Neuronal stem cell (in vitro differentiated cells): ENCODE data around the gene ADGRL3.

Experiments
- DNase-seq: peaks from one replicate; pipeline ENCODE4 v3.0.0-alpha.2; 2013; ENCODE audit warnings: low spot score
- H2AFZ ChIP-seq: one replicate; pipeline ENCODE4 v1.6.1; 2013; ENCODE audit warnings: mild to moderate bottlenecking, low read length, inconsistent platforms
- H2AK5ac ChIP-seq: 2 replicates; pipeline ENCODE4 v1.6.1; 2013; ENCODE audit warnings: low read depth, mild to moderate bottlenecking, inconsistent platforms, low read length, moderate library complexity, mixed read lengths
- H2BK120ac ChIP-seq: 2 replicates; pipeline ENCODE4 v1.6.1; 2013; ENCODE audit warnings: low read depth, mild to moderate bottlenecking, inconsistent platforms, low read length, moderate library complexity, mixed read lengths
- H2BK12ac ChIP-seq: one replicate; pipeline ENCODE4 v1.6.1; 2013; ENCODE audit warnings: low read length, inconsistent platforms
- H2BK15ac ChIP-seq: 2 replicates; pipeline ENCODE4 v1.6.1; 2013; ENCODE audit warnings: mild to moderate bottlenecking, low read length, inconsistent platforms, mixed read lengths
- H2BK5ac ChIP-seq: one replicate; pipeline ENCODE4 v1.6.1; 2013; ENCODE audit warnings: inconsistent platforms, mild to moderate bottlenecking, low read length, moderate library complexity
- H3K14ac ChIP-seq: one replicate; pipeline ENCODE4 v1.6.1; 2013; ENCODE audit warnings: low read length, inconsistent platforms
- H3K18ac ChIP-seq: 2 replicates; pipeline ENCODE4 v1.6.1; 2013; ENCODE audit warnings: low read length, inconsistent platforms
- H3K23ac ChIP-seq: 2 replicates; pipeline ENCODE4 v1.6.1; 2013; ENCODE audit warnings: low read depth, mild to moderate bottlenecking, mixed read lengths, low read length, inconsistent platforms; ENCODE audit not compliant: poor library complexity
- H3K27ac ChIP-seq: replicated peaks from 3 replicates; pipeline ENCODE4 v1.5.1; 2013; ENCODE audit warnings: low read length, inconsistent platforms
- H3K27me3 ChIP-seq, 3 experiments: 2 replicates each; pipeline ENCODE4 v1.6.1; 2013; ENCODE audit warnings: low read length in 3 of 3, mild to moderate bottlenecking in 2 of 3, inconsistent platforms in 1 of 3, low read depth in 1 of 3, mixed read lengths in 1 of 3, moderate library complexity in 1 of 3; ENCODE audit not compliant: control insufficient read depth in 3 of 3, insufficient read depth in 3 of 3
- H3K36me3 ChIP-seq, 2 donors: replicated peaks in 1 of 2; 2 replicates each; pipeline ENCODE4 v1.6.1; 2013; ENCODE audit warnings: low read length in 2 of 2; ENCODE audit not compliant: control insufficient read depth in 2 of 2, insufficient read depth in 2 of 2
- H3K4ac ChIP-seq: 2 replicates; pipeline ENCODE4 v1.6.1; 2013; ENCODE audit warnings: inconsistent platforms, mild to moderate bottlenecking, low read length, moderate library complexity
- H3K4me1 ChIP-seq, 2 donors: 1 replicate in 1 of 2; 2 replicates in 1 of 2; pipeline ENCODE4 v1.6.1; 2013; ENCODE audit warnings: low read length in 2 of 2, low read depth in 1 of 2; ENCODE audit not compliant: control insufficient read depth in 2 of 2, insufficient read depth in 1 of 2
- H3K4me2 ChIP-seq: one replicate; pipeline ENCODE4 v1.6.1; 2013; ENCODE audit warnings: mild to moderate bottlenecking, low read length, inconsistent platforms; ENCODE audit not compliant: insufficient read depth, poor library complexity, severe bottlenecking
- H3K4me3 ChIP-seq, 2 donors: 2 replicates each; pipeline ENCODE4 v1.5.1; 2013; ENCODE audit warnings: low read length in 2 of 2, mild to moderate bottlenecking in 2 of 2, inconsistent platforms in 1 of 2, moderate library complexity in 1 of 2
- H3K79me1 ChIP-seq: one replicate; pipeline ENCODE4 v1.6.1; 2013; ENCODE audit warnings: low read depth, mild to moderate bottlenecking, inconsistent platforms, low read length, moderate library complexity
- H3K9ac ChIP-seq: one replicate; pipeline ENCODE4 v1.6.1; 2013; ENCODE audit warnings: mild to moderate bottlenecking, low read depth, low read length, inconsistent platforms; ENCODE audit not compliant: poor library complexity
- H3K9me3 ChIP-seq, 2 donors: replicated peaks in 1 of 2; 2 replicates each; pipeline versions ENCODE3 to v1.6.1; 2013; ENCODE audit warnings: low read length in 2 of 2, mild to moderate bottlenecking in 2 of 2, inconsistent platforms in 1 of 2, low read depth in 1 of 2, mixed read lengths in 1 of 2, moderate library complexity in 1 of 2; ENCODE audit not compliant: control insufficient read depth in 2 of 2, insufficient read depth in 1 of 2
- H4K8ac ChIP-seq: one replicate; pipeline ENCODE4 v1.6.1; 2013; ENCODE audit warnings: low read depth, mild to moderate bottlenecking, inconsistent platforms, low read length, moderate library complexity
- H4K91ac ChIP-seq: one replicate; pipeline ENCODE4 v1.6.1; 2013; ENCODE audit warnings: low read length, low read depth, mild to moderate bottlenecking, inconsistent platforms; ENCODE audit not compliant: poor library complexity
- WGBS, 2 donors: extraction: QIAGEN DNeasy Blood & Tissue Kit; methylation state at CpG; one replicate each; pipeline ENCODE4 v1.1.7; 2013; ENCODE audit warnings: missing lambda C conversion rate in 2 of 2, mixed read lengths in 1 of 2; ENCODE audit not compliant: insufficient read length in 2 of 2, insufficient replicate concordance in 1 of 2; ENCODE audit errors: extremely low coverage in 2 of 2; 5-methylcytosine and 5-hydroxymethylcytosine counted together

ADGRL3 gene

DNA sequence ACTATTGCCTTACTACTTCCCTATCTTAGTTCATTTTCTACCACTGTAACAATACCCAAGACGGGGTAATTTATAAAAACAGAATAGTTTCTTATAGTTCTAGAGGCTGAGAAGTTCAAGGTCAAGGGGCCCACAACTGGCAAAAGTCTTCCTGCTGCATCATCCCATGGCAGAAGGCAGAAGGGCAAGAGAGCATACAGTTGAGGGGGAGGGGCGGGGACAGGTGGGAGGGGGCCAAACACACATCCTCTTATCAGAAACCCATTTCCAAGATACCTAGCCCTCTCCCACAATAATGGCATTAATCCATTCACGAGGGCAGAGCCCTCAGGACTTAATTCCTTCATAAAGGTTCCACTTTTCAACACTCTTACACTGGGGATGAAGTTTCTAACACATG, 690.2 kb downstream of the ADGRL3 start:
- Histone ChIP-seq H4K8ac (no peak overlapping the region), H3K27ac (no peak overlapping the region), H3K9me3 (no peaks in the 10 kb centered on the region), H2BK12ac (no peak overlapping the region), H2AK5ac (no peak overlapping the region), H3K4me1 (no peaks in the 10 kb centered on the region), H3K27me3 (no peaks in the 10 kb centered on the region), H2BK120ac (no peak overlapping the region), H2AFZ (no peak overlapping the region), H2BK5ac (no peak overlapping the region), H3K36me3 (peaks cover 3 to 6% of the 10 kb centered on the region in 2 donors), H4K91ac (no peak overlapping the region), H3K9ac (no peak overlapping the region), H3K18ac (no peak overlapping the region), H2BK15ac (no peak overlapping the region), H3K4me2 (no peak overlapping the region), H3K4me3 (no peak overlapping the region), H3K79me1 (no peaks in the 10 kb centered on the region), H3K14ac (no peak overlapping the region), H3K23ac (no peak overlapping the region), H3K4ac (no peak overlapping the region)
- no CpG with 5 or more reads among the region's 3 CpGs for WGBS, 2 donors
- DNase-seq = no peak

DNA sequence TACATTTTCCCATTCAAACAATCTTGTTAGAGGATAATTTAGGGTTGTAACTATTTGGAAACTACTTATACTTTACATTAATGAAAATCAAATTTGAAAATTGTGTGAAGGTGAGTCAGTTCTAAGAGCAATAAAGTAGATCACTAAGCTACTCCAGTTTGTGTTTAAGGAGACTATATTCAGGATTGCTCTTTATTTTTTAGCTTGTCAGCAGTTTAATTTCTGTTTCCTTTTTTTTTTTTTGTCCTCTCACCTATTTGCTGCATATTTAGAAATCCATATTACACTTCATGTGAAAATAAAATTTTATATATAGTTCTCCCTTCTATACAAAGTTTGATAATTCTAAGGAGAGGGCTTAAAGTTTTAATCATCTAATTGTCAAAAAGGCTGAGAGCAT, 691.8 kb downstream of the ADGRL3 start:
- no peak overlapping the region for H4K91ac ChIP-seq
- H3K14ac ChIP-seq = no peak overlapping the region
- no peak overlapping the region for H2BK15ac ChIP-seq
- no peaks in the 10 kb centered on the region for H3K9me3 ChIP-seq
- H3K9ac ChIP-seq = no peak overlapping the region
- H3K4me1 ChIP-seq = no peaks in the 10 kb centered on the region
- H2BK5ac ChIP-seq = no peak overlapping the region
- H2AK5ac ChIP-seq = no peak overlapping the region
- no peak overlapping the region for H2BK12ac ChIP-seq
- no peak overlapping the region for H3K27ac ChIP-seq
- no peak overlapping the region for H3K4ac ChIP-seq
- H3K79me1 ChIP-seq = no peaks in the 10 kb centered on the region
- H4K8ac ChIP-seq = no peak overlapping the region
- H2AFZ ChIP-seq = no peak overlapping the region
- no peak overlapping the region for H3K18ac ChIP-seq
- H2BK120ac ChIP-seq = no peak overlapping the region
- no peak overlapping the region for H3K4me3 ChIP-seq
- H3K36me3 ChIP-seq = peaks cover 3 to 6% of the 10 kb centered on the region in 2 donors
- no peaks in the 10 kb centered on the region for H3K27me3 ChIP-seq
- no peak for DNase-seq
- H3K4me2 ChIP-seq = no peak overlapping the region
- no peak overlapping the region for H3K23ac ChIP-seq

DNA sequence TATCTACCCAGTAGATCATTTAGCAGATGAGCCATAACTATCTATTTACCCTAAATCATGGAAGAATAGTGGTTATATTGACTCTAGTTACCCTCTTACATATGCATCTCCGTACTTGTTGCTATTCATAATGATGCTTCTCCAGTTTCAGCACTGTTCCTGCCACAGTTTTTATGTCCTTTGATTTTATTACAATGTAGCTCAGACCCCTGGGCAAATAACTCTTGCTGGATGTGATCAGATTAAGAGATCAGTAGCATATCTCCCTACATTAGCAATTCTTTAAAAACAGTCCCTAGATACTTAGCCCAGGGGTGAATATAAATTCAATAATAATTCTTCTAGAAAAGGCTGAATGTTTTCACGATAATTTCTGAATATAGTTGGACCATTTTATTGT, 696.5 kb downstream of the ADGRL3 start:
- H3K4ac ChIP-seq = no peak overlapping the region
- no peak overlapping the region for H3K4me2 ChIP-seq
- H3K36me3 ChIP-seq = peaks cover 5 to 6% of the 10 kb centered on the region in 2 donors
- no peaks in the 10 kb centered on the region for H3K27me3 ChIP-seq
- H3K14ac ChIP-seq = no peak overlapping the region
- no CpG with 5 or more reads among the region's 2 CpGs for WGBS, 2 donors
- peaks cover 0 to 4% of the 10 kb centered on the region in 2 donors for H3K4me1 ChIP-seq
- H2AK5ac ChIP-seq = no peak overlapping the region
- H4K8ac ChIP-seq = no peak overlapping the region
- no peak overlapping the region for H2BK5ac ChIP-seq
- no peak overlapping the region for H4K91ac ChIP-seq
- DNase-seq = no peak
- no peaks in the 10 kb centered on the region for H3K9me3 ChIP-seq
- H3K23ac ChIP-seq = no peak overlapping the region
- H2AFZ ChIP-seq = no peak overlapping the region
- H3K9ac ChIP-seq = no peak overlapping the region
- no peak overlapping the region for H2BK15ac ChIP-seq
- H3K18ac ChIP-seq = no peak overlapping the region
- H2BK12ac ChIP-seq = no peak overlapping the region
- H2BK120ac ChIP-seq = no peak overlapping the region
- H3K79me1 ChIP-seq = no peaks in the 10 kb centered on the region
- H3K4me3 ChIP-seq = no peak overlapping the region
- H3K27ac ChIP-seq = no peak overlapping the region

DNA sequence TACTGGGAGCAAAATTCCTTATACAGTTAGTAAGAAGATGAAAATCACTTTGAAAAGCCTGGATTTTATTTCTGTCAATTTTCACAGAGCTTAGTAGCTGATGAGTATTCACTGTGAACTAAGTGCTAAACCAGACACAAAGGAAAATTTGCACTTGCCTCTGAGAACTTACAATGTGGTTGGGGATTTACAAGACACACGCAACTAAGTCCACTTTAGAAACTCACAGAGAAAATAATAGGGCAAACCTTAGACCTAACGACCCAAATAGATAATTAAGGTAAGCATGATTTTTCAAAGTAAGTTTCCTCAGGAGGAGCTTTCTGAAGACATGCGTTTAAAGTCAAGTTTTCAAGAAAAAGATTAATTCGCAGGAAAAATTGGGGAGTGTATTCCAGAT, 708.9 kb downstream of the ADGRL3 start:
- H3K4me1 ChIP-seq = peaks cover 2 to 5% of the 10 kb centered on the region in 2 donors
- no peak overlapping the region for H2BK5ac ChIP-seq
- H2BK15ac ChIP-seq = no peak overlapping the region
- no peak overlapping the region for H4K91ac ChIP-seq
- DNase-seq = no peak
- no peak overlapping the region for H3K27ac ChIP-seq
- H3K23ac ChIP-seq = no peak overlapping the region
- H3K9me3 ChIP-seq = no peaks in the 10 kb centered on the region
- no peaks in the 10 kb centered on the region for H3K27me3 ChIP-seq
- WGBS, 2 donors = no CpG with 5 or more reads among the region's 4 CpGs
- H4K8ac ChIP-seq = no peak overlapping the region
- H3K4me3 ChIP-seq = no peak overlapping the region
- H3K79me1 ChIP-seq = no peaks in the 10 kb centered on the region
- no peak overlapping the region for H2BK120ac ChIP-seq
- H2AK5ac ChIP-seq = no peak overlapping the region
- H3K4ac ChIP-seq = no peak overlapping the region
- no peak overlapping the region for H2BK12ac ChIP-seq
- no peak overlapping the region for H2AFZ ChIP-seq
- no peak overlapping the region for H3K14ac ChIP-seq
- no peak overlapping the region for H3K9ac ChIP-seq
- no peak overlapping the region for H3K18ac ChIP-seq
- H3K4me2 ChIP-seq = no peak overlapping the region
- no peaks in the 10 kb centered on the region for H3K36me3 ChIP-seq
